K562 (cell line): Measurements from ENCODE around the gene RNU6-1. TPM values are rescaled to one million over a fixed set of nuclear protein-coding genes. Genes with fewer than 3 reads are reported as not detected.

ENCODE experiments used
- ATAC-seq: fragments of 200-7000 bp; cut with Tn5 transposase; 3 replicates; pipeline ENCODE4 v1.9.1; 2020; ENCODE audit warnings: moderate library complexity
- BruUV-seq: library from RNA; stranded (reverse); fragments of 400-500 nt; replicated peaks from 2 replicates; lab custom pipeline; 2021; lab: Mats Ljungman, UMichigan
- CTCF ChIA-PET: fragments of 300-600 bp; formaldehyde crosslinking; extraction: SDS; loops from one replicate; lab custom pipeline; 2021; ENCODE audit warnings: low intra/inter-chr PET ratio; lab: Yijun Ruan, JAX
- POLR2A ChIA-PET: fragments of 300-600, 350-650 bp; sonication (Branson Sonifier 250); formaldehyde crosslinking; extraction: SDS; loops from one replicate; lab custom pipeline; 2021; ENCODE audit warnings: antibody characterized with exemption, inconsistent platforms; lab: Yijun Ruan, JAX
- DNase-seq, 4 experiments: peaks; one replicate each; pipeline versions ENCODE4 v3.0.0 to v3.0.0-alpha.2; 2011 to 2018; ENCODE audit warnings: low spot score in 3 of 4, mixed read lengths in 3 of 4; ENCODE audit errors: extremely low read depth in 1 of 4
- FAIRE-seq: peaks from 2 replicates; lab custom pipeline; 2011; peaks lifted over from hg19 to GRCh38; lab: Jason Lieb, UNC
- H2AFZ ChIP-seq: 2 replicates; pipeline ENCODE4 v1.6.0; 2011; ENCODE audit warnings: low read depth, low read length, control low read depth, inconsistent platforms
- H3K27ac ChIP-seq: fragments of 200-600 bp; 3 replicates; pipeline ENCODE4 v1.8.0; 2011; ENCODE audit warnings: low read depth, mild to moderate bottlenecking, control low read depth, inconsistent platforms, low read length, moderate library complexity, mixed read lengths; ENCODE audit errors: extremely low read depth
- H3K27me3 ChIP-seq, 2 experiments: fragments of 300-600 bp in 1 of 2; 2 replicates in 1 of 2; 3 replicates in 1 of 2; pipeline versions ENCODE4 v1.6.0 to v1.8.0; 2011; ENCODE audit warnings: inconsistent platforms in 2 of 2, low read length in 2 of 2, mild to moderate bottlenecking in 1 of 2, mixed read lengths in 1 of 2, moderate library complexity in 1 of 2; ENCODE audit not compliant: control insufficient read depth in 2 of 2, insufficient read depth in 2 of 2
- H3K36me3 ChIP-seq: fragments of 300-600 bp; 3 replicates; pipeline ENCODE4 v1.8.0; 2011; ENCODE audit warnings: mild to moderate bottlenecking, low read length, inconsistent platforms; ENCODE audit not compliant: control insufficient read depth, insufficient read depth
- H3K4me1 ChIP-seq, 2 experiments: fragments of 200-600 bp in 1 of 2; replicated peaks in 1 of 2; 2 replicates in 1 of 2; 3 replicates in 1 of 2; pipeline versions ENCODE4 v1.5.1 to v1.8.0; 2011; ENCODE audit warnings: inconsistent platforms in 2 of 2, low read length in 2 of 2, mild to moderate bottlenecking in 1 of 2, mixed read lengths in 1 of 2, moderate library complexity in 1 of 2; ENCODE audit not compliant: control insufficient read depth in 2 of 2, insufficient read depth in 2 of 2
- H3K4me2 ChIP-seq: 2 replicates; pipeline ENCODE4 v1.6.1; 2011; ENCODE audit warnings: low read length, control low read depth, inconsistent platforms, mixed read lengths; ENCODE audit not compliant: insufficient read depth
- H3K4me3 ChIP-seq: fragments of 200-600 bp; sonication (generic), shearing (Covaris generic); 2 replicates; pipeline ENCODE4 v1.5.1; 2016; ENCODE audit warnings: control low read depth, inconsistent platforms
- H3K79me2 ChIP-seq: fragments of 200-600 bp; 3 replicates; pipeline ENCODE4 v1.8.0; 2011; ENCODE audit warnings: low read length, inconsistent platforms; ENCODE audit not compliant: control insufficient read depth, insufficient read depth
- H3K9ac ChIP-seq, 2 experiments: 2 replicates each; pipeline versions ENCODE4 v1.6.0 to v1.6.1; 2011; ENCODE audit warnings: low read depth in 2 of 2, low read length in 2 of 2, control low read depth in 1 of 2, inconsistent platforms in 1 of 2, mild to moderate bottlenecking in 1 of 2, mixed read lengths in 1 of 2; ENCODE audit not compliant: insufficient read depth in 1 of 2
- H3K9me1 ChIP-seq: one replicate; pipeline ENCODE4 v1.6.0; 2011; ENCODE audit warnings: inconsistent platforms, mild to moderate bottlenecking, low read length, moderate library complexity; ENCODE audit not compliant: control insufficient read depth, insufficient read depth
- H3K9me3 ChIP-seq: replicated peaks from 2 replicates; pipeline ENCODE4 v1.5.1; 2011; ENCODE audit warnings: low read depth, low read length, inconsistent platforms; ENCODE audit not compliant: control insufficient read depth, insufficient read depth
- H4K20me1 ChIP-seq: replicated peaks from 2 replicates; pipeline ENCODE4 v1.6.1; 2011; ENCODE audit warnings: low read length, inconsistent platforms, mixed read lengths; ENCODE audit not compliant: control insufficient read depth, insufficient read depth
- ARNT ChIP-seq, 2 experiments: fragments of 450-650 bp; IDR thresholded peaks; 2 replicates each; pipeline ENCODE4 v1.6.1; 2016; ENCODE audit warnings: mild to moderate bottlenecking in 1 of 2
- E2F1 ChIP-seq: sonication (generic); formaldehyde crosslinking; IDR thresholded peaks from 2 replicates; pipeline ENCODE4 v1.8.1; 2023; ENCODE audit warnings: mild to moderate bottlenecking, missing genetic modification reagents, moderate library complexity
- ELK1 ChIP-seq: sonication (generic); formaldehyde crosslinking; IDR thresholded peaks from 2 replicates; pipeline ENCODE4 v1.8.1; 2022; ENCODE audit warnings: missing genetic modification reagents
- ETV1 ChIP-seq: fragments of 450-650 bp; conservative IDR thresholded peaks from 2 replicates; pipeline ENCODE4 v1.6.1; 2016; ENCODE audit warnings: missing genetic modification characterization, control low read depth, low read depth, missing compliant biosample characterization
- FOXK1 ChIP-seq: sonication (generic); formaldehyde crosslinking; IDR thresholded peaks from 2 replicates; pipeline ENCODE4 v1.8.0; 2022; ENCODE audit warnings: missing genetic modification reagents, mild to moderate bottlenecking, borderline replicate concordance
- HMG20B ChIP-seq: fragments of 250-450 bp; sonication (Bioruptor Pico); IDR thresholded peaks from 2 replicates; pipeline ENCODE4 v1.5.0; 2021; ENCODE audit warnings: mild to moderate bottlenecking
- HNRNPL ChIP-seq: fragments of 200-400 bp; formaldehyde crosslinking; IDR thresholded peaks from 2 replicates; pipeline ENCODE4 v1.6.1; 2017; ENCODE audit warnings: low read depth, mild to moderate bottlenecking, low read length
- RBM39 ChIP-seq: fragments of 200-400 bp; formaldehyde crosslinking; optimal IDR thresholded peaks from 2 replicates; pipeline ENCODE3; 2018; ENCODE audit warnings: low read depth, low read length
- SAFB2 ChIP-seq: fragments of 200-400 bp; formaldehyde crosslinking; IDR thresholded peaks from 2 replicates; pipeline ENCODE4 v1.6.1; 2018; ENCODE audit warnings: borderline replicate concordance, low read length, low read depth, moderate library complexity; ENCODE audit not compliant: severe bottlenecking
- THAP7 ChIP-seq: fragments of 250-450 bp; sonication (Bioruptor Pico); IDR thresholded peaks from 2 replicates; pipeline ENCODE4 v1.5.0; 2021
- WGBS: fragments of 100-300 bp; shearing (Covaris generic); methylation state at CpG from one replicate; pipeline ENCODE4 v1.1.6; 2016; ENCODE audit warnings: low coverage, mixed read lengths; ENCODE audit not compliant: insufficient coverage; ENCODE audit errors: missing lambda C conversion rate; 5-methylcytosine and 5-hydroxymethylcytosine counted together
- in situ Hi-C: fragments of 300-500 bp; cut with MboI; formaldehyde crosslinking; loops from 4 replicates; pipeline ENCODE4 v1.15.0; 2018; ENCODE audit warnings: inconsistent platforms, mixed read lengths
- intact Hi-C: fragments of 100-400 bp; cut with micrococcal nuclease; formaldehyde crosslinking; loops from 2 replicates; pipeline ENCODE4 v1.14.2; 2022
- polyA plus RNA-seq, 8 experiments: library from polyadenylated mRNA; depleted of rRNA in 4 of 8; stranded (reverse) in 5 of 8; unstranded in 3 of 8; fragments of >200 nt; fragmentation: Nextera tagmentation in 2 of 8; fragmentation: Illumina TruSeq in 1 of 8; extraction: Ambion mirVana in 2 of 8; extraction: Trizol in 1 of 8; gene quantifications; 2 replicates each; pipeline versions ENCODE4 v1.2.1 to v1.2.3, GENCODE V29; 2011 to 2014; ENCODE audit warnings: inconsistent platforms in 1 of 8, missing spikeins in 1 of 8
- total RNA-seq, 7 experiments: library from RNA; depleted of rRNA in 6 of 7; stranded (reverse); fragments of >200 nt in 6 of 7; fragmentation: Illumina TruSeq in 2 of 7; extraction: Trizol in 2 of 7; gene quantifications; 2 replicates each; pipeline versions ENCODE4 v1.2.1 to v1.2.3, GENCODE V29; 2011 to 2021; ENCODE audit warnings: low replicate concordance in 1 of 7

Gene RNU6-1
- total and polyA plus RNA-seq, 9 of the 15 experiments (the other 6 are each of a cell fraction or from before 2014, with no cell fraction given): not detected

GRCh38 chr15:67820122-67820991, 19.5 kb downstream of the RNU6-1 start:
- no peak overlapping the region for H3K4me2 ChIP-seq
- no peaks in the 10 kb centered on the region for H3K9me1 ChIP-seq
- no peaks in the 10 kb centered on the region for H3K79me2 ChIP-seq
- no peak for ATAC-seq
- in situ Hi-C loops: no loop called here
- TF ChIP-seq THAP7 (CRISPR knock-in tag) (no peak), ELK1 (no peak), HMG20B (CRISPR knock-in tag) (no peak), FOXK1 (no peak), E2F1 (CRISPR knock-in tag) (no peak), HNRNPL (no peak), ARNT (IDR thresholded peaks at IDR 0.05) (no peak), RBM39 (no peak), ETV1 (no peak), SAFB2 (no peak)
- H2AFZ ChIP-seq: no peak overlapping the region
- peaks cover 35 to 68% of the 10 kb centered on the region in 2 experiments; a peak in 4 of 5 replicates for H3K27me3 ChIP-seq
- H3K9ac ChIP-seq: no peak overlapping the region
- H3K9me3 ChIP-seq: no peaks in the 10 kb centered on the region; the same call in 1 of the 2 replicates
- H3K4me1 ChIP-seq: peaks cover 0 to 37% of the 10 kb centered on the region in 2 experiments; a peak in 2 of 5 replicates
- no TSS peak for BruUV-seq
- DNase-seq: no peak
- no peak overlapping the region for H3K4me3 ChIP-seq
- no peak overlapping the region for H3K27ac ChIP-seq
- WGBS: 60% methylated on average over 47 of the region's 50 CpGs
- H3K36me3 ChIP-seq: no peaks in the 10 kb centered on the region
- intact Hi-C loops: no loop called here
- POLR2A ChIA-PET: interaction anchor here (1.7 kb wide), 1 partner anchor 10 kb away, joined by 6 read pairs; no protein-coding TSS in a partner anchor
- CTCF ChIA-PET: no interaction called here
- no peak for FAIRE-seq
- H4K20me1 ChIP-seq: peaks cover 8% of the 10 kb centered on the region
